GM12874 (cell line): ENCODE data around the gene PSMD12.

Experiments
- CTCF ChIP-seq: IDR thresholded peaks from 2 replicates; pipeline ENCODE4 v1.5.1; 2011; ENCODE audit warnings: low read depth, mild to moderate bottlenecking, control low read depth, low read length, moderate library complexity; ENCODE audit not compliant: insufficient read depth

PSMD12 gene

GRCh38 chr17:67411397-67411796 is 45.0 kb upstream of the PSMD12 start:
- TF ChIP-seq CTCF = no peak

GRCh38 chr17:67403483-67403882 is 37.1 kb upstream of the PSMD12 start:
- TF ChIP-seq CTCF = no peak

- TF ChIP-seq CTCF = no peak
Observed at GRCh38 chr17:67403065-67403464, 36.7 kb upstream of the PSMD12 start.

- no peak for TF ChIP-seq CTCF
Observed at GRCh38 chr17:67401598-67402504, 35.5 kb upstream of the PSMD12 start.

- TF ChIP-seq CTCF = no peak
Observed at GRCh38 chr17:67401106-67401505, 34.7 kb upstream of the PSMD12 start.

GRCh38 chr17:67400193-67400592 is 33.8 kb upstream of the PSMD12 start:
- no peak for TF ChIP-seq CTCF

- TF ChIP-seq CTCF = no peak
Observed at GRCh38 chr17:67399676-67400075, 33.3 kb upstream of the PSMD12 start.
